Fibroblast of skin of abdomen (primary cell): ENCODE measurements around the gene TMBIM1. TPM values are rescaled to one million over a fixed set of nuclear protein-coding genes. Genes with fewer than 3 reads are reported as not detected.

ENCODE experiments used
- DNase-seq: peaks from one replicate; pipeline ENCODE4 v3.0.0-alpha.2; 2013
- polyA plus RNA-seq, 2 experiments: library from polyadenylated mRNA; unstranded; fragments of 120-200 nt; gene quantifications; one replicate each; pipeline ENCODE4 v1.2.1, GENCODE V29; 2013; ENCODE audit not compliant: insufficient read length in 2 of 2

TMBIM1 gene, protein sequence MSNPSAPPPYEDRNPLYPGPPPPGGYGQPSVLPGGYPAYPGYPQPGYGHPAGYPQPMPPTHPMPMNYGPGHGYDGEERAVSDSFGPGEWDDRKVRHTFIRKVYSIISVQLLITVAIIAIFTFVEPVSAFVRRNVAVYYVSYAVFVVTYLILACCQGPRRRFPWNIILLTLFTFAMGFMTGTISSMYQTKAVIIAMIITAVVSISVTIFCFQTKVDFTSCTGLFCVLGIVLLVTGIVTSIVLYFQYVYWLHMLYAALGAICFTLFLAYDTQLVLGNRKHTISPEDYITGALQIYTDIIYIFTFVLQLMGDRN
- 69.6 TPM for polyA plus RNA-seq (2013, experiment 1 of 2; ENCODE audit: insufficient read length)
- polyA plus RNA-seq (2013, experiment 2 of 2; ENCODE audit: insufficient read length): 66.9 TPM

DNA sequence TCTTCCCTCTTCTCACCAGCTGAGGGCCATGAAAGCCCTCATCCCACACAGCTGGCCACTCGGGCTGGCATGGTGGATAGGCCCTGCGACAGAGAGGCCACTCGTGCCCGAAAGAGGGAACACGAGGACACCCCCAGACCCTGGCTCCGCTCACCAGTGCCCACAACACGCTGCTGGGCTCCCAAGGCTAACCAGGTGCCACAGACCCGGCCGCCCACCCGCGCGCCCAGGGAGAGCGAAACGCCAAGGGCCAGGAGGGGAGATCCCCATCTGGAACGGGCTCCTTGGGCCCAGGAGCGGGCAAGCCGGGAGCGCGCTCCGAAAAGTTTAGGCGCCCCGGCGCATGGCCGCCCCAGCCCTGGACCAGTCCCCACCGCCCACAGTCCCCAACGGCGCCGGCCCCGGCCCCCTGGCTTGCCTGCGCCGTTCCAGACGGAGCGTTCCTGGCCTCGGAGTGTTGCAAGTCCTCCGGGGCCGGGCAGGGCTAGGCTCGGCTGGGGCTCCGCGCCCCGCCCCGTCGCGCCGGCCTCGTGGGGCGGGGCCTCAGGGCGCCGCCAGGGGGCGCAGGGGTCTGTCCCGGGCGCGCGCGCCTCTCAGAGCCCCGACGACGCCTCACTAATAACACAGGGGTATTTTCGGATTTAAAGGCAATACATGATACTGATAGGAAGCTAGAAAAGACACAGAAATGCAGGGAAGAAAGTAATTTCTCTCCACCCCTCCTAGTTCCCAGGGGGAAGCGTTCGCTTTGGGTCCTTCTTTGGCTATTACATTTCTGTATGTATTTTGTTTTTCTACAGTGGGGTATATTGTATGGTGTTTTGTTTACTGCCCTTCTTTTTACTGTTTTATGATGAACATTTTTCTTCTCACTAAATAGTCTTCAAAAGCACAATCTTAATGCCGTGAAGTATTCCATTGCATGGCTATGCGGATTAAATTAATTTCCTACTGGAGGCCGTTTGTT, at the start of gene TMBIM1:
Gene TMBIM1 (minus strand): TSS at position 456 of the 967 bp plus-strand sequence. CDS start 10,362 bp downstream, outside the sequence.
- DNase-seq: peak; percentile 70

DNA sequence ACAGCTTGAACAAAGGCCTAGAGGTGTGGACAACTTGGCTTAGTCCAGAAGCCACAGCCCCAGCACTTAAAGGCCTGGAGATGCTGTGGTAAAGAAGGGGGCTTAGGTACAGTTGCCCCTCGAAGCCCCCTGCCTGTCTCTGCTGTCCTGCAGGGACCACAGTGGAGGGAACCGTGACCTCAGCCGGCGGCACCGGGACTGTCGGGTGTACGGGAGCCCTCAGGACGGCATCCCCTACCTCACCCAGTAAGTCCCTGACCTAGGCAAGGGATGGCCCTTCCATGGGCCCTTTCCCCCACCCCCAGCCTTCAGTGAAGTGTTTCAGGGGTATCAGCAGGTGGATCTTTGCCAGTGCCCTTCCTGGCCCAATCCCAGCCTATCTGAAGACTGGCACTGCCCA, 49.1 kb upstream of the TMBIM1 start:
- DNase-seq: no peak

DNA sequence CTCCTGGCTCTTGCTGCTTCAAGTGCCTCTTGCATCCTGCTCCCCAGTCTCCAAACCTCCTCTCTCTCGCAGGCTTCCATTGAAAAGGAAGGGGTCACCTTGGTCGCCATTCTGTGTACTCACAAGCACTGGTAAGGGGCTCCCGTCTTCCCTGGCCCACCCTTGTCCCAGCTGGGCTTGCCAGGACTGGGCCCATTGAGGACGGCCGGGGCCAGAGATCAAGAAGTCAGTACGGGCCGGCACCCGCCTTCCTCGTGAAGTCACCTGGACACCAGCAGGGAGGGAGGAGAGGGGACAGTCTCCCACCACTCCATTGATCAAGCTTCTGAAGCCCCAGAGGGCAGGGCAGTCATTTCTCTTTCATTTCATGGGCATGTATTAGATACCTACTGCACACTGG, 48.4 kb upstream of the TMBIM1 start:
- DNase-seq: no peak

DNA sequence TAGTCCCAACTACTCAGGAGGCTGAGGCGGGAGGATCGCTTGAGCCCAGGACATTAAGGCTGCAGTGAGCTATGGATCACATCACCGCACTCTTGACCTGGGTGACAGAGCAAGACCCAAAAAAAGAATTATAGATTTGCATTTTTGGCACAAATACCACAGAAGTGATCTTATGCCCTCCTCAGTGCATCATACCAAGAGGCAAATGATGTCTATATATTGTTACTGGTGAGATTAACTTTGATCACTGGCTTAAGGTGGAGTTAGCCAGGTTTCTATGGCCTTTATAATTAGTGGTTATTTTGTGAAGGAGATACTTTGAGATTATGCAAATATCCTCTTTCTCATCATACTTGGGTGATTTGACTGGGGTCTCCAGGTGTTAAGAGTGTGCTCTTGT, 42.2 kb upstream of the TMBIM1 start:
- DNase-seq: no peak

DNA sequence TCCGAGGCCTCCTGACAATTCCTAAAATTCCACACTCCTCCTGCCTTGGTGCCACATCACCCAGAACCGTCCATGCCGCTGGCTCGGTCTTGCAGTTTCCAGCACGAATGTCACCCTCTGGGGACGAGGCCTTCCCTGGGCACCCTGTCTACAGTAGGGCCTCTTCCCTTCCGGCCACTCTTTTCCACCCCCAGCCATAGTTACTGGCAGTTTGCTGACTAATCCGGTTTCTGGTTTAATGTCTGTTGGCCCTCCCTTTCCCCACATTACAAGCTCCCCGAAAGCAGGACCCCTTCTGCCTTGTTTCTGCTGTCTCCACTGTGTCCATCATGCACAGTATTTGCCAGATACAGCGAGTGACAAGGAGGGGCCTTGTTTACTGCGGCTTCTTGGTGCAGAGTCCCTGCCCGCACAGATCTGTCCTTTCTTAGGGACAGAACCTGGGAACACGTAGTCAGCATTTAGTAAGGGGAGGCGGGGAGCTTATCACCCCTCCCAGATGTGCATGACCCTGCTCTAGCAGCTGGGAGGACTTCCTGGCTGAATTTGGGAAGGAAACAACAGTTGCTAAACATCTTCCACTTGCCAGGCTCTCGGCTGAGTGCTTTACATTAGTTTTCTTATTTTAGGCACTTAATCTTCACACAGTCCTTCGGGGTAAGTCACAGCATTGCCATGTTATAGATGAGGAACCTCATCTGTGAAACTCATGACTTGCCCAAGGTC, 40.8 kb upstream of the TMBIM1 start:
- no peak for DNase-seq

DNA sequence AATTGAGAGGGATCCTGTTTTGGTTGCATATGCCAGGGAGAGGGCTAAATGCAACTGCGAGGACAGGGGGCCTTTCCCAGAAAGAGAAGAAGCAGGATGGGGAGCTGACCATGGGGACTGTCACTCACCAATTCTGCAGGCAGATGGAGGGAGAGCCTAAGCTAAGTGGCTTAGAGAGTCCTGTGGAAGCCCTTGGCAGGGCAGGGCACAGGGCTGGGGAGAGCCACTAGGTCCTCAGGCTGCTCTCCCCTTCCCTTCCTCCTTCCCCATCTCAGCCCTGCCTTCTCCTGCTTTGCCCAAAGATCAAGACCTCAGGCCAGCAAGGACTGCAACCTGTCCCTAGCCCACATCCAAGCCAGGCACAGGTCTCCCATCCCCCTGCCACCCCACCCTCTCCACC, 40.0 kb upstream of the TMBIM1 start:
- no peak for DNase-seq

DNA sequence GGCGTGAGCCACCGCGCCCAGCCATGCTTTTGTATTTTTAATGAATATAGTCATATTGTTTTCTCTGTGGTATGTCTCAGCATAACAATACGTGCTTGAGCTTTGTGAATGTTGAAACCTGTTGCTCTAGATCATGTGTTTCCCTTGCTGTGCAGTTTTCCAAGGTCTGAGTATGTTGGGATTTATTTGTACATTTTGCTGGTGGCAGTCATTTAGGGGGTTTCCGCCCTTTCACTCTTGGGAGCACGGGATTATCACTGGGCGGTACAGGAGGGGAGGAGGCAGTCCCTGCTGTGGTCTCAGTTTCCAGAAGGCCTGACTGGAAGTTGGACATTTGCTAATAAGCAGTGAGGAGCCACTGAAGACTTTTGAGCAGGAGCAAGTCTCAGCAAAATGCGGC, 39.4 kb upstream of the TMBIM1 start:
- DNase-seq: no peak

DNA sequence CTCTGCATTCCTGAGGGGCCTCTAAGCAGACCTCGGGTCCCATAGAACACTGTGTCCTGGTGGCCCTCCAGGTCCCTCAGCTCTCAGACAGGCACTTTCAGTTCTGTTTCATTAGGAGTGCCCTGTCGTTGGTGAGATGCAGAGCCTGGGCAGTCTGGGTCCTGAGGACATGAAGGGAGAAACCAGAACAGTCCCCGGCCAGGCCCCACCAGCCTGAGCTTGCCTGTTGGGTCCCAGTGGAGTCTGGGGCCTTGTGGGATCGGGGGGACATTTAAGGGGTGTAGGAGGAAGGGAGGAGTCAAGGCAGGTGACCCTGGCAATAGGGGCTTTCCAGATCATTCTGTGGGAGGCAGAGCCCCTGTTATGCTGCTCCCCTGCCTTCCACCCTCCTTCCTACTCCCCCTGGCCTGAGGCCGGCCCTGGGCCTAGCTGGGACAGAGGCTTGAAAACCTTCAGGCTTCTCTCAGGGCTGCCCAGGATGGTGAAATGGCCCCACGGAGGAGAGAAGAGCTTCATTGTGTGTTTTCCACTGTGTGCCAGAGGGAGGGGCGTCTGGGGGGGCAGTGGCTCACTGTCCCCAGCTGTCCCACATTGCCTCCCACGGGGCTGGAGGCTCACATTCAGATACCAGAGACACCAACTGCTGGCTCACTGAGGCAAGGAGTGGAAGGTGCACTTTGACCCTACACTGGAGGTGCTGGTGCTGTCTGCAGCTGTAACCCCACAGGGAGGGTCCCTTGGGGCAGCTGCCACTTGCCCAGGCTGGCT, 37.7 kb upstream of the TMBIM1 start:
- DNase-seq: no peak

DNA sequence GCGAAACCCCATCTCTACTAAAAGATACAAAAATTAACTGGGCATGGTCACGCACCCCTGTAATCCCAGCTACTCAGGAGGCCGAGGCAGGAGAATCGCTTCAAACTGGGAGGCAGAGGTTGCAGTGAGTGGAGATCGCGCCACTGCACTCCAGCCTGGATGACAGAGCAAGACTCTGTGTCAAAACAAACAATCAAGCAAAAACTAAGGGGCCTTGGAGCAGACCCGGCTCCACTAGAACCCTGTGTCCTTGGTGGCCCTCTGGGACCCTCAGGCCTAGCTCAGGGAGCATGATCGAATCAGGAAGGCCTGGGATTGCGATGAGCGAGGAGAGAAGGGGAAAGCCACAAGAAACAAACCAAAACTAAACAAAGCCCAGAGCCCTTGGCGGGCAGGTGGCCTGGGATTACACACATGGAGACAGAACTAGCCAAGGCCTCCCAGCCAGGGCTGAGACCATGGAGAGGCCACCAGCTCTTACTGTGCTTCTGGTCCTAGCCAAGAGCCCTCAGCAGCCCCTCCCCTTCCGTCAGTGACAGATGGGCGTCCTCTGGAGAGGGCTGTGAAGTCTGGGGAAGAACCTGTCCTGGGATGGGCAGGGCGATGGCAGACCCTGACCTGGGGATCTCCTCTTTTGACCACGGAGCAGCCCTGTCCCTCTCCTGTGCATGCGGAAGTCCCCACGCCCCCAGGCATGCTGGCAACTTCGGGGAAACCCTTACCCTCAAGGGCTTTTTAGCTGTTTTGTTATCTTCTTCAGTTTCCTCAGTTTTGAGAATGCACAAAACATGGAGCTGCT, 36.9 kb upstream of the TMBIM1 start:
- DNase-seq: no peak

DNA sequence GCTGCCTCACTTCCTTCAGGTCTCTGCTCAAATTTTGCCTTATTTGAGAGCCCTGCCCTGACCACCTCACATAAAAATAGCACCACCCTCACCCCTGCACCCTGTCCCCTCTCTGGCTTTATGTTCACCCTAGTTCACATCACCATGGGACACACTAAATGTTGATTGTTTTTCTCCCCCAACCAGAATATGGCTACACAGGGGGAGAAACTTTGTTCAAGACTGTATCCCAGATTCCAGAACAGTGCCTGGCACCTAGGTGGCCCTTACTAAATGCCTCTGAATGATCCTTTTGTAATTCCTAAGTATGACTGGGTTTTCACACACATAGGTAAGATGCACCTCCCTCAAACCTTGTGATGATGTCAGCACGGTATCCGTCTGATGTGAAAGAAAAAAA, 36.0 kb upstream of the TMBIM1 start:
- DNase-seq: no peak

DNA sequence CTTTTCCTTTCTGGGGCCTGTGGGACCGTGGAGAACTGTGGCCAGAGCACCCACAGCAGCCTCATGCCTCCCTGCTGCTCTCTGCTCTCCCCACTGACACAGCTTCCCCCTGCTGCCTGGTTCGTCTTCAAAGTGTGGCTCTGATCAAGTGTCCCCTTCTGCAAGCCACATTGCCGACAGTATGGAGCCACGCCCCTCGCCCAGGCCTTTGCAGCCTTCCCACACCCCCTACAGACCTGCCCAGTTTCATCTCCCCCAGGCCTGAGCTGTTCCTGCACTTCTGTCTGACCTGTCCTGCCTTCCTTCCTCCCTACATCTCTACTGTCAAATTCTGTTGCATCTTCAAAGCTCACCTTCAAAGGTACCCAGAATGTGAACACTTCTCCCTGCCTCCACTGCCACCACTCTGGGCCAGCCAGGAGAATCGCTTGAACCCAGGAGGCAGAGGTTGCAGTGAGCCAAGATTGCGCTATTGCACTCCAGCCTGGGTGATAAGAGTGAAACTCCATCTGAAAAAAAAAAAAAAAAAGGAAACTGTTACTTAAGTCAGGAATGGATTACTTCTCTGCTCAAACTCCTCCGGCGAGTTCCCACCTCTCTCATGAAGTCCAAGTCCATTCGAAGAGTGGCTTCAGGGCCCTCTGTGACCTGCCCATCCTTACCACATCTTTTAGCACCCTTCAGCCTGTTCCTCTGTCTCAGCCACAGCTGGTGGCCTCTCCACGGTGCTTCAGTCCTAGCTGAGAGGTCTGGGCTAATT, 35.3 kb upstream of the TMBIM1 start:
- DNase-seq: no peak

DNA sequence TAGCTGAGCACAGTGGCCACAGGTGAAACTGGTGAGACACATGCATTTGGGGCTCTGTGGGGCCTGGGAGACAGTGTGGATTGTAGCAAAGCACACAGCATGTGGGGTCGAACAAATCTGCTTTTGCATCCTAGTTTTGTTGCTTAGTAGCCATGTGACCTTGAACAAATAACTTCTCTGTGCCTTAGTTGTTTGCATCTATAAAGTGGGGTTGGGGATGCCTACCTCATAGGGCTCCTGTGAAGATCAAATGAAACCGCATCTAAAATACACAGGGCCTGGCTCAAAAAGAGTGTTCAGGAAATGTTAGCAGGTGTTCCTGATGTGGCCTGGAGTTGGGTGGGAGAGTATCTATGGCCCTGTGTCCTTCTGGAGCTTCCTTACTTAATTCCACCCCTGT, 34.0 kb upstream of the TMBIM1 start:
- DNase-seq: no peak

DNA sequence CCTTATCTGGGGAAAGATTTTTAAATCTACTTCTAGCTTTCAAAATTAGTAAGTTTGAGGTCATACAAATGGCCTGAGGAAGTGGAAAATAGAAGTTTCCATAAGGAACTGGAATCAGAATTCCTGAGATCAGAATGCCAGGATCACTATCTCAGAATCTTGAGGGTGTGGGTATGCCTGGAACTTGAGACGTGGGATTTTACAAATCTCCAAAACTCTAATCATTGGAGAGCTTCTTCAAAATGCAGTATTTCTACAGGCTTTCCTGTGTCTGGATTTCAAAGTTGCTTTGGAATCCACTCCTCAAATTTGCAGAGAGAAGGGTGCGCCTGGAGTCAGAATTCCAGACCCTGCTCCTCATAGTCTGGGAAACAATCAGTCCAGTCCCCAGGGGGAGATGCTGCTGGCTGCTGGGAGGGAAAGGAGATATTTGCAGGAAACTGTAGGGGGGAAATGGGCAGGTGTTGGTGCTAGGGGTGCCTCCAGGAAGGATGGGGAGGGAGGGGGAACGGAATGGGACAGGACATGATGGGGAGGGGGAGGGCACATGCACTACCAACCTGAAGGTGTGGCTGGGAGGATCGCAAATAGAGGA, 33.4 kb upstream of the TMBIM1 start:
- no peak for DNase-seq

DNA sequence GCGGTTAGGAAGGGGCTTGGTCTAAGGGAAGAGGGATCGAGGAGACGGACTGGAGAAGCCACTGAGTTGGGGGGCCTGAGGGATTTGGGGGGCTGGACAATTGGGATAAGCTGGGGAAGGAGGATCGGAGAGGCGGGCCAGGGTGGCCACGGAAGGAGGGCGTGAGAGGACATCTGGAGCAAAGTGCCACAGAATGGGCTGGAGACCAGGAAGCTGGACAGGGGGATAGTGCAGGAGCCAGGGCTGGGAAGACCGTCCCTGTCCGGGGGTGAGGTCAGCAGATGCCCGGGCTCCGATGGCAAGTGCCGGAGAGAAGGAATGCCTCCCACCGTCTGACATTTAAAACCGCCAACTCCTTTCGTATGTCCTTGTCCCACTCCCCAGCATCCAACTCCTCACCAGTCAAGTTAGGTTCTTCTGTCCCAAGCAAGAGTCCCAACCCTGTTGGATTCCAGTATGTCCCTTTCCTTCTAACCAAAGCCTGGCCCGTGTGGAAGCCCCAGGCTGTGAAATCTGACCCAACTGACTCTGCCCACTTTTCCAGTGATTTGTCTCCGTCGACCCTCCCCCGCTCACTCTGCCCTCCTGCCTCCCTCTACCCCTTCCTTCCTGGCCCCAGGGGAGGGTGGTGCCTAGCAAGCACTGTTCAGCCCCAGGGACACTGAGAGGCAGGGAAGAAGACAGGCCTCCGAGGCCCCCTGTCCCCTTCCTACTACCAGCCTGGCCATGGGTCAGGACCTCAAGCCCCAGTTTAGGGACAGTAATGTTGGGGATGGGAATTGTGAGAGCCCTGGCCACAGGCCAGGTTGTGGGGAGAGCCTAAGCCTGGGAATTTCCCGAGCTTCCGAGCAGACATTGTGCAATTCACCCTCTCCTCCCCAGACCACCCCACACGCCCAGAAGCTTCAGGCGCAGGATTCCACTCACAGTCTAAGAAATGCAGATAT, 31.5 kb upstream of the TMBIM1 start:
- peak; percentile 78 for DNase-seq

DNA sequence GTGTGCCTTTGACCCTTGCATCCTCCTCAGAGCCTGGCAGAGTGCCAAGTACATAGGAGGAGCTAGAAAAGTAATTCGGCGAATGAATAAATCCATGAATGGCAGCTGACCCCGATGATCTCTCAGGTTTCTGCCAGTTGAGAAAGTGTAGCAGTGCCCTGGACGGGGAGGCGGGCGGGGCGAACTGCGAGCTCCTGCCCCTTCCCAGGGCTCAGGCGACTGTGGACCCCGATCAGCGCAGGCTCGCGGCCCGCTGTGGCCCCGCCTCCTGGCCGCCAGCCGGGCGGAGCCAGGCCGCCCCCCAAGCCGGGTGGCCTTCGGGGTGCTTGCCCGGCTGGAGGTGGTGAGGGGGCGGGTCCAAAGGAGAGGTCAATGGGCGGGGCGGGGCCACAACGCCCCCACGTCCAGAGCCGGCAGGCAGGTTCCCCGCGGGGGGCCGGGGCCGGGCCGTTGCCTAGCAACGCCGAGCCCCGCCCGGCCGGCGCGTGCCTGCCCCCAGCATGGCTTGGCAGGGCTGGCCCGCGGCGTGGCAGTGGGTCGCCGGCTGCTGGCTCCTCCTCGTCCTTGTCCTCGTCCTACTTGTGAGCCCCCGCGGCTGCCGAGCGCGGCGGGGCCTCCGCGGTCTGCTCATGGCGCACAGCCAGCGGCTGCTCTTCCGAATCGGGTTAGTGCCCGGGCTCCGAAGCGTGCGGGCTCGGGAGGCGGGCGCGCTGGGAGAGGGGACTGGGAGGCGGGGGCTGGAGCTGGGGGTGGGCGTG, 30.6 kb upstream of the TMBIM1 start:
- peak; percentile 72 for DNase-seq

DNA sequence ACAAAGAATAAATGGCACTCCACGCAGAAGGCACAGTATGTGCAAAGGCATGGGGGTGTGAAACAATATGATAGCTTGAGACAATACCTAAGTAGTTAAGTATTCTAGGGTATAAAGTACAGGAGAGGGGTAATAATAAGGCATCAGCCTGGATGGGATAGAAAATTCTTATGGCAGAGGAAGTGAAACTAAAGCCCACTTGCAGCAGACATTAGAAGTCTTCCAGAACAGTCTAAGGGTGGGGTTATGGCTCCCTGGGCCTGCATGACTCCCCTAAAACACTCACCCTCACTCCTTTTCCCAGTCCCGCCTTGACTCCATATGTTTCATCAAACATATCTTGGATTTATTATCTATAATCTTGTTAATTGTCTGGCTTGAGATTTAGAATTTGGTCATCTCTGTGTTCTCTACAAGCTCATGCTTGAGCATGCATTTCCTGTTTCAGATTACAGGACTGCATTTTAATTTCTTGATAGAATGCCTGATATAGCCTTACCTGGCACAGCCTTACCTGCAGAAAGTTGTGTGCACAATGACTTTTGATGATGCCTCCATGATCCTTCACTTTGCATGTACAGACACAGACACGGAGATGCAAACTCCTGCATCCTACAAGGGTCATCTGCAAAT, 28.5 kb upstream of the TMBIM1 start:
- no peak for DNase-seq

DNA sequence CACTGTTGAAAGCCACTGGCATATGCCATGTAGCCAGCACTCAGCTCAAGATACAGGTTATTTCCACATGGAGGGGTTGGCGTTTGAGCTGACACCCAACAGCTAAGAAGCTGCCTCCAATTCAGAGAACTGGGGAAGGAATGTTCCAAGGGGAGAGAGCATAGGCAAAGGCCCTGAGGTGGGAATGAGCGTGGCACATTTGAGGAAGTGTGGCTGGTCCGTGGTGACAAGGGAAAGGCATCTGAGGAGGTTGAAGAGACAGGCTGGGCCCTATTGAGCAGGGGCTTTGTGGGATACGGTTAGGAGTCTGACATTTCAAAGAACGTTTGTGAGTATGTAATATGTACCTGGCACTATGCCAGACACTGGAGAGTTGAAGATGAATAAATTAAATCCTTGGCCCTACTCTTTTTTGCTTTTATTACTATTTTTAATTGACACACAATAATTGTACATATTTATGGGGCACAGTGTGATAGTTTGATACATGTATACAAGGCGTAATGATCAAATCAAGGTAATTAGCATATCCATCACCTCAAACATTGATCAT, 27.6 kb upstream of the TMBIM1 start:
- no peak for DNase-seq
